Measurements from ENCODE around the gene OR5C1. TPM values are rescaled to one million over a fixed set of nuclear protein-coding genes. Genes with fewer than 3 reads are reported as not detected.
A peak's percentile ranks its signal among the peaks of the same experiment; 100 is the strongest.
"Not testable (repeated sequence)": the region's sequence is repeated elsewhere in the genome, so short reads cannot be mapped to it uniquely, and the experiment has no call there.

The OR5C1 gene
- total RNA-seq, 1 experiment from 2014 or later = not detected

DNA sequence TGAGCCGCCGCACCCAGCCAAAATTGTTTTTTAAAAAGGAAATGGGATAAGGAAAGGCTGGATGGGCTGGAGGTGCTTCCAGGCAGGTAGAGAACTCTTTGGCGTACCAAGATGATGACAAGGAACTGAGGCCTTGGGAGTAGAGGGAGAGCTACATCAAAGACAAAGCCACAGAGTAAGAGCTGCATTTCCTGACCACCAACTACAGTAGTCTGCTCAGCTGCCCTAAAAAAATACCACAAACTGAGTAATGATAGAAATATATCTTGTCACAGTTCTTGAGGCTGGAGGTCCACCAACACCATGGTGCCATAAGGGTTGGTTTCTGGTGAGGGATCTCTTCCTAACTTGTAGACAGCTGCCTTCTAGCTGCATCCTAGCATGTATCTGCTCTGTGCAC lies 19.4 kb downstream of the OR5C1 start:
- in situ Hi-C loops (cut with HindIII; ENCODE audit: low sequenced_read_pairs) = no loop called here

DNA sequence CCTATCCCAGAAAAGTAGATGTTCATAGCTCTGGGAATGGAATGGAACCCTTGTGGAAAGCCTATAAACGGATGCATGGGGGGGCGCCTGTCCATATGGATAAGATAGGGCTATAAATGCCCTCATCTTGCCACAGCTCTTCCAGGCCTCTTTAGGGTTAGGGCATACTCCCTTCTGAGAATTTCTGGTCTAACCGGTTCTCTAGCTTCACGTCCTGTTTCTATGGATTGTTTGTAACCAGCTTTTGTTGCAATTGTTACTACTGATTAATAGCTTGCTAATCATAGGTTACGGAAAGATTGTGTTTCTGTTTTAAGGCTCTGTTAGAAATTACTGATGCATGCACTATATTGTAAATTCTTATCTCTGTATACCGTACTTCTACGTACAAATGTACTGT lies 20.5 kb downstream of the OR5C1 start:
- DNase-seq (ENCODE audit: low spot score); in situ Hi-C loops (cut with HindIII; ENCODE audit: low sequenced_read_pairs): not testable (repeated sequence)

More for the DNA sequence above, 19.4 kb downstream of the OR5C1 start:
- no peak for DNase-seq (ENCODE audit: low spot score)

- in situ Hi-C loops (cut with HindIII; ENCODE audit: low sequenced_read_pairs) = no loop called here
- peak; percentile 89 for DNase-seq (ENCODE audit: low spot score)
Measured at GRCh38 chr9:122810306-122810946, 21.7 kb downstream of the OR5C1 start.

DNA sequence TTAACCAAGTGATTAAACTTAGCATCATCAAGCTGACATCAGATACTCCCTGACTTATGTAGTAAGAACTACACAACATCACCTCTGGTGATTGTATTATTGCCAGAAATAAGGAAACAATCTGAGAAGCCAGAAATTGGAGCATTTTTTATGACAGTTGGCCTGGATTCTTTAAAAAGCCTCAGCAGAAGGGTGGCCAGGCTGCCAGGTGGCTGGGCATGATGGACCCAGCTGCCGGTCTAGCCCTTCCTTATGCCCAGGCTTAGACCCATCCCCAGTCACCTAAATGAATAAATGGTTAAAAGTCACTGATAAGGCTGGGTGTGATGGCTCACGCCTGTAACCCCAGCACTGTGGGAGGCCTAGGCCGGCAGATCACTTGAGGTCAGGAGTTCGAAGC lies 24.0 kb downstream of the OR5C1 start:
- peak; percentile 83 for DNase-seq (ENCODE audit: low spot score)
- in situ Hi-C loops (cut with HindIII; ENCODE audit: low sequenced_read_pairs) = no loop called here

DNA sequence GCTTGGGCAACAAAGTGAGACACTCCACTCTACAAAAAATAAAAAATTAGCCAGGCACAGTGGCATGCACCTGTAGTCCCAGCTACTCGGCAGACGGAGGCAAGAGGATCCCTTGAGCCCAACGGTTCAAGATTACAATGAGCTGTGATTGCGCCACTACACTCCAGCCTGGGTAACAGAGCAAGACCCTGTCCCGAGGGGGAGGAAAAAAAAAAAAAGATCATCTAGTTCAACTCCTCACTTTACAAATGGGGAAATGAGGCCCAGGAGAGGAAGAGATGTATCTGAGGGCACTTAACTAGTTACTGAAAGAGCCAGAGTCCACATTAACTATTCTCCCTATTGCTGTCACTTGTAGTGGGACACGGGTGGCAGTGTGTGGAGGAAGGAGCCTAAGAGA lies 25.8 kb downstream of the OR5C1 start:
- no peak for DNase-seq (ENCODE audit: low spot score)
- in situ Hi-C loops (cut with HindIII; ENCODE audit: low sequenced_read_pairs) = no loop called here

DNA sequence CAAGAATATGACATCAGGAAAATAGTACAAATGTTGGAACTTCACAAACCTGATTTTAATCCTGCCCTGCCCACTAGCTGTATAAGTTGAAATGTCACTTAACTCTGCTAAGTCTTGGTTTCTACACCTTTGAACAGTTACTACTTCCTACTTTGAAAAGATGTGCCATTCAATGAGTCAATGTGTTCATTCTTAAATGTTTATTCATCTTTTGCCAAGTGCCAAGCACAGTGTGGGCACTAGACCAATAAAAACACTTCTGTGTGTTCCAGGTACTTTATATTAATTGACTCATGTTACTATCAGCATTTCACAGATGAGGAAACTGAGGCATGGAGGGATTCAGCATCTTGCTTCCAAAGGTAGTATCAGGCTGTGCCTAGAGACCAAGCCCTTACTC lies 26.8 kb downstream of the OR5C1 start:
- in situ Hi-C loops (cut with HindIII; ENCODE audit: low sequenced_read_pairs) = no loop called here
- no peak for DNase-seq (ENCODE audit: low spot score)

- in situ Hi-C loops (cut with HindIII; ENCODE audit: low sequenced_read_pairs) = no loop called here
- DNase-seq (ENCODE audit: low spot score) = peak; percentile 67
Measured at GRCh38 chr9:122816163-122816867, 27.6 kb downstream of the OR5C1 start.

DNA sequence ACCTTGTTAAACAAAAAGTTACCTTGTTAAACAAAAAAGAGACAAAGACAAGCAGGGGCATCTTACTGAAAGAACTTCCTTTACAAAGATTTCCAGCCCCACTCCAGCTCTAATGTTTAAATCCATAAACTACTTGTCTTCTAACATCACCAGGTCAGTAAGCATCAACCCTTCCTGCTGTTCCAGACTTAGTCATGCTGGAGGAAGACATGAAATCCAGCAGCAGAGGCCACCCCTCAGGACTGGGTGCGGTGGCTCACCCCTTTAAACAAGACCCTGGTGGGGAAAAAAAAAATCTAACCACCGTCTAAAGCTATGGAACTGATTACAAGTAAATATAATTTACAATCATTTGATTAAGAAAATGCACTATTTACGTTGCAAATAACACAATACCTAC lies 30.6 kb downstream of the OR5C1 start:
- DNase-seq (ENCODE audit: low spot score) = no peak
- in situ Hi-C loops (cut with HindIII; ENCODE audit: low sequenced_read_pairs) = no loop called here

DNA sequence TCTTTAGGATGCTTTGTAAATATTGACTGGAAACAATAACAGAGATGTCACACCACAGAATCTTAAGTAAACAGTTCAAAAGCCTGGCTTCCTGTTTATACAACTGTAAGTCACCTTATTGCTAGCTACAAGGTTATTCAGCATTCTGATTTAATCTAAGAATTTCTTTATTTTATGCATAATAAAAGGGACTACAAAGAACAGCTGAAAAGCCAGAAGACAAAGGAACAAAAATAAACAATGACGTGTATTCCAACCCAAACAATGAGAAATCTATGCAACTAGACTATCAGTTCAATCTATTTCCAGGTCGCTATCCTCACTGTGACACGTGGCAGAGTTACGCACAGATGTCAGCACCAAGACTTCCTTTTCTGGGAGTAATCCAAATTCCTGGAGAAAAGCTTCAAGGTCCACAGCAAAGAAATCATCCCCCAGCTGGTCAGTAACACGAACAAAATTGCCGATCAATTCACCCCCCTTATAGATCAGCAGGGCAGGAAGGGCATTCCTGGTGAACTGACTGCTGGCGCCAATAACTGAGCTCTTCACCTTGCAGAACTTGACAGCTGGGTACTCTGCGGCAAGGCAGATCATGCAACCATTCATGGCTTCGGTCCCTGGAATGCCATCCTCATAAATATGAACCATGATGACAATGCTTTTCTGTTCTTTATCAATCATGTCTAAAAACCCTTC lies 31.2 kb downstream of the OR5C1 start:
- DNase-seq (ENCODE audit: low spot score) = no peak
- in situ Hi-C loops (cut with HindIII; ENCODE audit: low sequenced_read_pairs) = no loop called here

- DNase-seq (ENCODE audit: low spot score) = no peak
- in situ Hi-C loops (cut with HindIII; ENCODE audit: low sequenced_read_pairs) = no loop called here
Measured at GRCh38 chr9:122820490-122820845, 31.7 kb downstream of the OR5C1 start.

GRCh38 chr9:122821278-122821943 lies 32.7 kb downstream of the OR5C1 start:
- in situ Hi-C loops (cut with HindIII; ENCODE audit: low sequenced_read_pairs) = no loop called here

DNA sequence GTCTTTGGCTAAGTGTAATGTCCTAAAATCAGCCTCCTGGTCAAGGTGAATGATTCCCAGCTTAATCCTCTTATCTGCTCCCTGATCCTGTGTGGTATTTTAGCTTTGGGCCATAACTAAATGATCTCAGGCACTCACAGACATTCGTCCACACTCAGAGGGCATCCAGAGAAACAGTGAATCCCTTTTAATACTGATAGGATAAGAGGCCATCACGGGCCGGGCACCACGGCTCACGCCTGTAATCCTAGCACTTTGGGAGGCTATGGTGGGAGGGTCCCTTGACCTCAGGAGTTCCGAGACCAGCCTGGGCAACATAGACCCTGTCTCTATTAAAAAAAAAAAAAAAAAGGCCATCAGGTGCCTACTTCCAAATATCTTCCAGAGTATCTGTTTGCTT lies 33.3 kb downstream of the OR5C1 start:
- no peak for DNase-seq (ENCODE audit: low spot score)
- in situ Hi-C loops (cut with HindIII; ENCODE audit: low sequenced_read_pairs) = no loop called here

More at GRCh38 chr9:122821278-122821943, 32.7 kb downstream of the OR5C1 start:
- no peak for DNase-seq (ENCODE audit: low spot score)

- in situ Hi-C loops (cut with HindIII; ENCODE audit: low sequenced_read_pairs) = no loop called here
- DNase-seq (ENCODE audit: low spot score) = no peak
Measured at GRCh38 chr9:122822938-122823337, 34.2 kb downstream of the OR5C1 start.

- in situ Hi-C loops (cut with HindIII; ENCODE audit: low sequenced_read_pairs) = no loop called here
- no peak for DNase-seq (ENCODE audit: low spot score)
Measured at GRCh38 chr9:122827761-122828093, 39.0 kb downstream of the OR5C1 start.

- DNase-seq (ENCODE audit: low spot score); in situ Hi-C loops (cut with HindIII; ENCODE audit: low sequenced_read_pairs): not testable (repeated sequence)
Measured at GRCh38 chr9:122828965-122829284, 40.2 kb downstream of the OR5C1 start.

DNA sequence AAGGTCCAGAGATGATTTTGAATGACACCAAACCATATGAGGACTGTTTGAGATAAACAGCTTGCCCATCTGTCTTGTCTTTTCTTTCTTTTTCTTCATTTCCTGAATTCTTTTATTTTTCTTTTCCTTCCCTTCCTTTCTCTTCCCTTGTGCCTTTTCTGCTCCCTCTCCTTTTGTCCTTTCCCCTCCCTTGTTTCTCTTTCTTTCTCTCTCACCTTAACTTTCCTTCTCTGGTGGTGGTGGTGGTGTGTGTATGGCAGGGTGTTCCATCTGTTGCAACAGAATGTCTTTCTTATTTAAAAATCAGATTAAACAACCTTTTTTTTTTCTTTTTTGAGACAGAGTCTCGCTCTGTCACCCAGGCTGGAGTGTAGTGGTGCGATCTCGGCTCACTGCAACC lies 43.5 kb downstream of the OR5C1 start:
- DNase-seq (ENCODE audit: low spot score) = no peak
- in situ Hi-C loops (cut with HindIII; ENCODE audit: low sequenced_read_pairs) = no loop called here

GRCh38 chr9:122835313-122835731 lies 46.6 kb downstream of the OR5C1 start:
- DNase-seq (ENCODE audit: low spot score) = peak; percentile 98
- in situ Hi-C loops (cut with HindIII; ENCODE audit: low sequenced_read_pairs) = no loop called here

DNA sequence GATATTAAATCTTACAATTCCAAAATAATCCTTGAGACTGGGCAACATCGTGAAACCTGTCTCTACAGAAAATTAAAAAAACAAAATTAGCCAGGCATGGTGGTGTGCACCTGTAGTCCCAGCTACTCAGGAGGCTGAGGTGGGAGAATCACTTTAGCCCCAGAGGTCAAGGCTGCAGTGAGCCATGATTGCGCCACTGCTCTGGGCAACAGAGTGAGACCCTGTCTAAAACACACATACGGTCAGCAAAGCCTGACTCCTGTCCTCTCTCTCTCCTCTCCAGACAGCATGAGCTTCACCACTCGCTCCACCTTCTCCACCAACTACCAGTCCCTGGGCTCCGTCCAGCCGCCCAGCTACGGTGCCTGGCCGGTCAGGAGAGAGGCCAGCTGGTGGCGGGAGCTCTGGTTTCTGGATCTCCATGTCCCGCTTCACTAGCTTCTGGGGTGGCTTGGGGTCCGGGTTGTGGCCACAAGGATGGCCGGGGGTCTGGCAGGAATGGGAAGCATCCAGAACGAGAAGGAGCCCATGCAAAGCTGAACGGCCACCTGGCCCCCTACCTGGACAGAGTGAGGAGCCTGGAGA lies 48.6 kb downstream of the OR5C1 start:
- no peak for DNase-seq (ENCODE audit: low spot score)
- in situ Hi-C loops (cut with HindIII; ENCODE audit: low sequenced_read_pairs) = no loop called here

DNA sequence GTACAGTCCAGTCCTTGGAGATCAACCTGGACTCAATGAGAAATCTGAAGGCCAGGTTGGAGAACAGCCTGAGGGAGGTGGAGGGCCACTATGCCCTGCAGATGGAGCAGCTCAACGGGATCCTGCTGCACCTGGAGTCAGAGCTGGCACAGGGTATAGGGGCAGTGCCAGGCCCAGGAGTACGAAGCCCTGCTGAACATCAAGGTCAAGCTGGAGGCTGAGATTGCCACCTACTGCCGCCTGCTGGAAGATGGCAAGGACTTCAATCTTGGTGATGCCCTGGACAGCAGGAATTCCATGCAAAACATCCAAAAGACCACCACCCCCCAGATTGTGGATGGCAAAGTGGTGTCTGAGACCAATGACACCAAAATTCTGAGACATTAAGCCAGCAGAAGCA lies 49.7 kb downstream of the OR5C1 start:
- in situ Hi-C loops (cut with HindIII; ENCODE audit: low sequenced_read_pairs) = not testable (repeated sequence)
- DNase-seq (ENCODE audit: low spot score) = peak; percentile 9
